ENCODE measurements around the gene ATAD3B.

ATAD3B gene

DNA sequence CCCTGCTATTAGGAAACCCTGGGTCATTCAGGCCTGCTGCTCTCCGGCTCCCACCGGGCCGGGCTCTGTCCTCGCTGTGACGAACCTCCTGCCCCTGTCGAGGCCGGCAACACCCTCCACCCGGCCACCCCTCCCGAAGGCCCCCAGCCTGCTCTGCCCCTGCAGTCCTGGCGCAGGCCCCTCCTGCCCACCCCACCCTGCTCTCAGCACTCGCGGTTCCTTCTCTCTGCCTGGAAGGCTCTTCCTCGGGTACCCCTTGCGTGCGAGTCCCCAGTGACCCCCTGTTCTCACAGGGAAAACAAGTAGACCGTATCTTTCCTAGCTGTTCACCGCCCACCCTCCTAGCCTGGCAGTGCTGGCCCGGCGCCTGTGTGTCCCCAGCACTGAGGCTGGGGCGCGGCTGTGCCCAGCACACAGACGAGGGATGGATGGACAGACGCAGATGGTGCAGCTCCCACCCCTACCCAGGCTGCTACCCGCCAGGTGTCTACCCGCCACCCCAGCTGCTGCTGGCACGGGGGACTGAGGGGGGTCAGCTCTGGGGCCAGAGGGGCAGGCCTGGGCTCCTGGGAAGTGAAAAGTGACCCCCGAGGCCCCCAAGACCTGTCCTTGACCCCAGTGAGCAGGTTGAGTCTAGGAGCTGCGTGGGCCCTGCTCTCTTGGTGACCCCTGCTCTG is 39.2 kb upstream of the ATAD3B start:
- TF ChIP-seq, protein P1, sequence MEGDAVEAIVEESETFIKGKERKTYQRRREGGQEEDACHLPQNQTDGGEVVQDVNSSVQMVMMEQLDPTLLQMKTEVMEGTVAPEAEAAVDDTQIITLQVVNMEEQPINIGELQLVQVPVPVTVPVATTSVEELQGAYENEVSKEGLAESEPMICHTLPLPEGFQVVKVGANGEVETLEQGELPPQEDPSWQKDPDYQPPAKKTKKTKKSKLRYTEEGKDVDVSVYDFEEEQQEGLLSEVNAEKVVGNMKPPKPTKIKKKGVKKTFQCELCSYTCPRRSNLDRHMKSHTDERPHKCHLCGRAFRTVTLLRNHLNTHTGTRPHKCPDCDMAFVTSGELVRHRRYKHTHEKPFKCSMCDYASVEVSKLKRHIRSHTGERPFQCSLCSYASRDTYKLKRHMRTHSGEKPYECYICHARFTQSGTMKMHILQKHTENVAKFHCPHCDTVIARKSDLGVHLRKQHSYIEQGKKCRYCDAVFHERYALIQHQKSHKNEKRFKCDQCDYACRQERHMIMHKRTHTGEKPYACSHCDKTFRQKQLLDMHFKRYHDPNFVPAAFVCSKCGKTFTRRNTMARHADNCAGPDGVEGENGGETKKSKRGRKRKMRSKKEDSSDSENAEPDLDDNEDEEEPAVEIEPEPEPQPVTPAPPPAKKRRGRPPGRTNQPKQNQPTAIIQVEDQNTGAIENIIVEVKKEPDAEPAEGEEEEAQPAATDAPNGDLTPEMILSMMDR (conservative IDR thresholded peaks at IDR 0.05; ENCODE audit: low read depth, low read length), result no peak
- peaks cover 70% of the 10 kb centered on the region for H3K27me3 ChIP-seq (ENCODE audit: insufficient read depth, low read depth)
- H4K20me1 ChIP-seq (ENCODE audit: insufficient read depth), result no peaks in the 10 kb centered on the region
- H2AFZ ChIP-seq (ENCODE audit: low read depth), result no peak overlapping the region
- no peak overlapping the region for H3K4me2 ChIP-seq
- H3K9ac ChIP-seq, result no peak overlapping the region
- H3K4me3 ChIP-seq (IDR thresholded peaks at IDR 0.05; ENCODE audit: insufficient read depth, low read depth, low read length), result no peak overlapping the region
- H3K4me1 ChIP-seq (ENCODE audit: low read depth, poor library complexity, severe bottlenecking), result no peaks in the 10 kb centered on the region
- H3K79me2 ChIP-seq (ENCODE audit: insufficient read depth, low read depth), result no peaks in the 10 kb centered on the region
- no peaks in the 10 kb centered on the region for H3K36me3 ChIP-seq (ENCODE audit: insufficient read depth)
- no peak overlapping the region for H3K27ac ChIP-seq

DNA sequence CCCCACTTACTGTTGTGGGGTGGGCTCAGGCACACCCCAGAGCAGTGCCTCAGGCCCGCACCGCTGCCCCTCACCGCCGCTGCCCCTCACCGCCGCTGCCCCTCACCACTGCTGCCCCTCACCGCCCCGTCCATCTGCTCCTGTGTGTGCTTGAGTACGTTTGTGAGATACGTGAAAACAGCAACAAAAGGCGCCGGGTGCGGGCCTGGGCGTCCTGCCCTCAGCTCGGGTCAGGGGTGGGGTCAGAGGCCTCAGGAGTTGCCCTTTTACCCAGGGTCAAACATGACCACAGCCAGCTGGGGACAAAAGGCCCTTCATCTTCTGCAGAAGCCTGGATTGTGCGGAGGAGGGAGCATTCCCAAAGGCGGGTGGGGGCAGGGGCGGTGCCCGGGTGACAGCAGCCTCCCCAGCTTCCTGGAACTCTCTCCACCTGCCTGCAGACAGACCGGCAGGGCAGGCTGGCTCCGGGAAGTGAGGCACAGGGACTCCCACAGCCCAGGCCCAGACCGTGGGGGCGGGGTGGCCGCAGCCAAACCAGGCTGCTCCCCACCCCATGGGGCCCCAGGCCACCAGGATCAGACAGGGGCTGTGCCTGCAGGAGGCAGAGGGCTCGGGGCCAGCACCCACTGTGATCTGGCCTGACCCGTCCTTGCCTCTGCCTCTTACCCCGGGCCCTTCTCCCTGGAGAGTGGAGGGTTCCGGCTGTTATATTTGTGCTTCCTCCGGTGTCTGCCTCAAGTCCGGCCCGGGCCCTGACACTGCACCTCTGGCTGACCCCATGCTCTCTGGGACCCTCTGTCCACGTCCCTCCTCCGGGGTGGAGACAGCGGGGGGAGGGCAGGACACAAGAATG is 38.4 kb upstream of the ATAD3B start:
- H4K20me1 ChIP-seq (ENCODE audit: insufficient read depth), result no peaks in the 10 kb centered on the region
- H3K36me3 ChIP-seq (ENCODE audit: insufficient read depth), result no peaks in the 10 kb centered on the region
- H3K79me2 ChIP-seq (ENCODE audit: insufficient read depth, low read depth), result no peaks in the 10 kb centered on the region
- peaks cover 78% of the 10 kb centered on the region for H3K27me3 ChIP-seq (ENCODE audit: insufficient read depth, low read depth)
- TF ChIP-seq, protein P1 (conservative IDR thresholded peaks at IDR 0.05; ENCODE audit: low read depth, low read length), result no peak
- no peaks in the 10 kb centered on the region for H3K4me1 ChIP-seq (ENCODE audit: low read depth, poor library complexity, severe bottlenecking)
- H3K27ac ChIP-seq, result no peak overlapping the region
- no peak overlapping the region for H3K9ac ChIP-seq
- no peak overlapping the region for H3K4me2 ChIP-seq
- no peak overlapping the region for H2AFZ ChIP-seq (ENCODE audit: low read depth)
- no peak overlapping the region for H3K4me3 ChIP-seq (IDR thresholded peaks at IDR 0.05; ENCODE audit: insufficient read depth, low read depth, low read length)

DNA sequence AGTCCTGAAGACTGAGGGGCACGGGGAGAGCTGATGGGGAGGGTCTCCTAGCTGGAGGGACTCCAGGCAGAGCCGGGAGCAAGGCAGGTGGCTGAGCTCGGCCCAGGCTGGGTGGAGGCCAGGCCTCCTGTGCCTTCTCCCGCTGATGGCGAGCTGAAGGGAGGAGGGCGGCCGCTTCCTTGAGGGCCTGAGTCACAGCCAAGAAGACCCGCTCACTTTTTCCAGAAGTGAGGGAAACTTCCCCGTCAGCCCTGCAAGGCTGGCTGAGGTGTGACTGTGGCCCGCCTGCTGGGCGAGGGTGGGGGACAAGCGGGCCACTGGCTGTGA is 37.8 kb upstream of the ATAD3B start:
- Histone ChIP-seq H3K4me3 (IDR thresholded peaks at IDR 0.05; ENCODE audit: insufficient read depth, low read depth, low read length) (no peak overlapping the region), H3K27ac (no peak overlapping the region), H3K4me2 (no peak overlapping the region), H4K20me1 (ENCODE audit: insufficient read depth) (no peaks in the 10 kb centered on the region), H2AFZ (ENCODE audit: low read depth) (no peak overlapping the region), H3K36me3 (ENCODE audit: insufficient read depth) (no peaks in the 10 kb centered on the region), H3K79me2 (ENCODE audit: insufficient read depth, low read depth) (no peaks in the 10 kb centered on the region), H3K27me3 (ENCODE audit: insufficient read depth, low read depth) (peaks cover 73% of the 10 kb centered on the region), H3K4me1 (ENCODE audit: low read depth, poor library complexity, severe bottlenecking) (no peaks in the 10 kb centered on the region), H3K9ac (no peak overlapping the region)
- TF ChIP-seq, protein P1 (conservative IDR thresholded peaks at IDR 0.05; ENCODE audit: low read depth, low read length), result no peak

DNA sequence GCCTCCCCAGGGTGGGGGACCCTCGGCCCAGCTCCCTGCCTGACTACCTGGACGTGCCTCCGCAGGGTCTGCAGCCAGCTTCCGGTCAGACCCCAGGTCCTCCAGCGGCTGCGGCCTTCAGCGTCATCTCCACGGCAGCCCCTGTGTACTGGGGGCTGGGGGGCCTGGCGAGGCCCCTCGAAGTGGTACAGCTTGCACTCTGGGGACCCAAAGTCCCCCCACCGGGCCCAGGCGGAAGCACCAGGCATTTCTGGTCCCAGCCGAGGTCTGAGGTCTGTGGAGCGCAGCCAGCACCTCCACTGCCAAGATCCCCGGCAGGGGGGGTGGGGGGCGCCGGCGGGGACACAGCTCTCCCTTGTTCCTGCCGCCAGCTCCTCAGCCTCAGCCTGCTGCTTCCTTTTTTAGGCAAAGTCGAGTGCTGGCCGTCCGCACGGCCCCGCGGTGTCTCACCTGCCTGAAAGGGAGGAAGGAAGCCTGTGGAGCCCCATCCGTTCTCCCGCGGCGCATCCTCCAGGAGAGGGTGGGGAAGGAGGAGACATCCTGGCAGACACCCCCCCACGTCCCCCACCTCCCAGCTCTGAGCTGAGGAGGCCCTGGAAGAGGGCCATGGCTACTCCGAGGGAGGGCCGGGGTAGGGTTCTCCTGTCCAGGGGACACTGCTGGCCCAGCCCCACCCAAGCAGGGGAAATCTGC is 37.3 kb upstream of the ATAD3B start:
- Histone ChIP-seq H3K36me3 (ENCODE audit: insufficient read depth) (no peaks in the 10 kb centered on the region), H3K4me1 (ENCODE audit: low read depth, poor library complexity, severe bottlenecking) (no peaks in the 10 kb centered on the region), H3K9ac (no peak overlapping the region), H3K79me2 (ENCODE audit: insufficient read depth, low read depth) (no peaks in the 10 kb centered on the region), H4K20me1 (ENCODE audit: insufficient read depth) (no peaks in the 10 kb centered on the region), H3K27me3 (ENCODE audit: insufficient read depth, low read depth) (peaks cover 68% of the 10 kb centered on the region), H3K4me3 (IDR thresholded peaks at IDR 0.05; ENCODE audit: insufficient read depth, low read depth, low read length) (no peak overlapping the region), H2AFZ (ENCODE audit: low read depth) (no peak overlapping the region), H3K4me2 (no peak overlapping the region), H3K27ac (no peak overlapping the region)
- TF ChIP-seq, protein P1 (conservative IDR thresholded peaks at IDR 0.05; ENCODE audit: low read depth, low read length), result no peak
